Panc1 (cell line): ENCODE data around the gene RHOH.

ENCODE experiments used
- CTCF ChIP-seq: fragments of 450-650 bp; IDR thresholded peaks from 2 replicates; pipeline ENCODE4 v1.5.1; 2017; ENCODE audit warnings: mild to moderate bottlenecking
- TCF7L2 ChIP-seq: IDR thresholded peaks from 2 replicates; pipeline ENCODE4 v1.6.1; 2011; ENCODE audit warnings: mild to moderate bottlenecking, low read depth, low read length, inconsistent platforms

- TF ChIP-seq TCF7L2 (no peak), CTCF (no peak)
These were observed 23.4 kb upstream of the RHOH start for GRCh38 chr4:40173470-40173875.
